ENCODE results near the gene ARHGAP23.
"Not testable (repeated sequence)": the region's sequence is repeated elsewhere in the genome, so short reads cannot be mapped to it uniquely, and the experiment has no call there.

DNA sequence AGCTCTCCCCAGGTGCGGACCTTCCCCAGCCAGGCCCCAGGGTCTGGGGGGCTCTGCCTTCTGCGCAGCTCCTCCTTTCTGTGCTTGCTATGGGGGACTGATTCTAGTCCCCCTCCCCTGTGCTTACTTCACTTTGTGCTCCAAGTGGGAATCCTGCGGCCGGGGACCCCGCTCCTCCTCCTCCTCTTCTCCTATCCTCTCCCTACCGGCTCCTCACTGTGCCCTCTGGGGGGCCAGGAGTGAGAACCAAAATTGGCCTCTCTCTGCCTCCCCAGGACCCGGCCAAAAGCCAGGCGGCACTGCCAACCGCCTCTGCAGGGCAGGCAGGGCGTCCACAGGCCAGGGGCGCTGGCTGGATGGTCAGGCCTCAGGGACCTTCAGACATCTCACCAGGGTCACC, 103.5 kb downstream of the ARHGAP23 start:
- TF ChIP-seq, protein P1, sequence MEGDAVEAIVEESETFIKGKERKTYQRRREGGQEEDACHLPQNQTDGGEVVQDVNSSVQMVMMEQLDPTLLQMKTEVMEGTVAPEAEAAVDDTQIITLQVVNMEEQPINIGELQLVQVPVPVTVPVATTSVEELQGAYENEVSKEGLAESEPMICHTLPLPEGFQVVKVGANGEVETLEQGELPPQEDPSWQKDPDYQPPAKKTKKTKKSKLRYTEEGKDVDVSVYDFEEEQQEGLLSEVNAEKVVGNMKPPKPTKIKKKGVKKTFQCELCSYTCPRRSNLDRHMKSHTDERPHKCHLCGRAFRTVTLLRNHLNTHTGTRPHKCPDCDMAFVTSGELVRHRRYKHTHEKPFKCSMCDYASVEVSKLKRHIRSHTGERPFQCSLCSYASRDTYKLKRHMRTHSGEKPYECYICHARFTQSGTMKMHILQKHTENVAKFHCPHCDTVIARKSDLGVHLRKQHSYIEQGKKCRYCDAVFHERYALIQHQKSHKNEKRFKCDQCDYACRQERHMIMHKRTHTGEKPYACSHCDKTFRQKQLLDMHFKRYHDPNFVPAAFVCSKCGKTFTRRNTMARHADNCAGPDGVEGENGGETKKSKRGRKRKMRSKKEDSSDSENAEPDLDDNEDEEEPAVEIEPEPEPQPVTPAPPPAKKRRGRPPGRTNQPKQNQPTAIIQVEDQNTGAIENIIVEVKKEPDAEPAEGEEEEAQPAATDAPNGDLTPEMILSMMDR (conservative IDR thresholded peaks at IDR 0.05; ENCODE audit: low read depth, low read length), result not testable (repeated sequence)
- TF ChIP-seq EZH2 (IDR thresholded peaks at IDR 0.05; ENCODE audit: borderline replicate concordance, low read depth, low read length, poor library complexity, severe bottlenecking), result not testable (repeated sequence)

All from A673 (cell line).